SK-N-SH (cell line): Measurements from ENCODE around the gene KCNJ4. TPM values are rescaled to one million over a fixed set of nuclear protein-coding genes. Genes with fewer than 3 reads are reported as not detected.
"Not testable (repeated sequence)": the region's sequence is repeated elsewhere in the genome, so short reads cannot be mapped to it uniquely, and the experiment has no call there.

Experiments used
- CTCF ChIA-PET: fragments of 300-600, 350-600 bp; formaldehyde crosslinking; extraction: SDS; loops from one replicate; lab custom pipeline; 2021; lab: Yijun Ruan, JAX
- POLR2A ChIA-PET: fragments of 350-600 bp; sonication (Branson Sonifier 250); formaldehyde crosslinking; extraction: SDS; loops from one replicate; lab custom pipeline; 2020; ENCODE audit warnings: antibody characterized with exemption, inconsistent platforms; lab: Yijun Ruan, JAX
- DNase-seq: peaks from one replicate; pipeline ENCODE4 v3.0.0; 2012
- H2AFZ ChIP-seq: fragments of 200-600 bp; sonication (generic); 2 replicates; pipeline ENCODE4 v1.8.1; 2016; ENCODE audit warnings: antibody characterized with exemption, mild to moderate bottlenecking, low read depth
- H3F3A ChIP-seq: fragments of 200-600 bp; sonication (generic); replicated peaks from 2 replicates; pipeline ENCODE3; 2016; ENCODE audit warnings: antibody characterized with exemption, mild to moderate bottlenecking; ENCODE audit not compliant: insufficient read depth
- H3K27ac ChIP-seq, 2 experiments: fragments of 200-500 bp in 1 of 2; fragments of 200-600 bp in 1 of 2; sonication (Bioruptor generic) in 1 of 2; sonication (generic), shearing (Covaris generic) in 1 of 2; 2 replicates each; pipeline versions ENCODE4 v1.5.1 to v1.6.1; 2014 to 2016; ENCODE audit warnings: low read depth in 2 of 2, inconsistent platforms in 1 of 2, low read length in 1 of 2, mild to moderate bottlenecking in 1 of 2, mixed read lengths in 1 of 2
- H3K27me3 ChIP-seq: fragments of 200-600 bp; sonication (generic), shearing (Covaris generic); 2 replicates; pipeline ENCODE4 v1.6.1; 2016; ENCODE audit warnings: mixed run types; ENCODE audit not compliant: insufficient read depth
- H3K36me3 ChIP-seq, 2 experiments: fragments of 200-500 bp in 1 of 2; fragments of 200-600 bp in 1 of 2; sonication (Bioruptor generic) in 1 of 2; sonication (generic) in 1 of 2; replicated peaks in 1 of 2; 2 replicates each; pipeline versions ENCODE3 to v1.5.1; 2014 to 2016; ENCODE audit warnings: low read length in 1 of 2, mild to moderate bottlenecking in 1 of 2; ENCODE audit not compliant: insufficient read depth in 2 of 2, control insufficient read depth in 1 of 2
- H3K4me1 ChIP-seq, 2 experiments: fragments of 200-500 bp in 1 of 2; fragments of 200-600 bp in 1 of 2; sonication (Bioruptor generic) in 1 of 2; sonication (generic), shearing (Covaris generic) in 1 of 2; 2 replicates each; pipeline versions ENCODE4 v1.5.1 to v1.6.1; 2014 to 2016; ENCODE audit warnings: low read depth in 1 of 2, low read length in 1 of 2, mixed run types in 1 of 2; ENCODE audit not compliant: insufficient read depth in 2 of 2, control insufficient read depth in 1 of 2
- H3K4me2 ChIP-seq: fragments of 200-600 bp; sonication (generic), shearing (Covaris generic); 2 replicates; pipeline ENCODE4 v1.6.1; 2017; ENCODE audit warnings: mixed run types
- H3K4me3 ChIP-seq, 2 experiments: fragments of 200-500 bp in 1 of 2; fragments of 200-600 bp in 1 of 2; sonication (Bioruptor generic) in 1 of 2; sonication (generic), shearing (Covaris generic) in 1 of 2; 2 replicates each; pipeline versions ENCODE4 v1.5.1 to v1.8.1; 2014 to 2016; ENCODE audit warnings: low read depth in 2 of 2, inconsistent platforms in 1 of 2, low read length in 1 of 2, mild to moderate bottlenecking in 1 of 2, mixed read lengths in 1 of 2, moderate library complexity in 1 of 2
- H3K79me2 ChIP-seq: fragments of 200-600 bp; sonication (generic); 2 replicates; pipeline ENCODE4 v1.8.1; 2017; ENCODE audit warnings: mild to moderate bottlenecking; ENCODE audit not compliant: insufficient read depth
- H3K9ac ChIP-seq: fragments of 200-600 bp; sonication (generic); 2 replicates; pipeline ENCODE4 v1.6.1; 2017; ENCODE audit warnings: mixed run types
- H3K9me2 ChIP-seq: fragments of 200-600 bp; sonication (generic); 2 replicates; pipeline ENCODE4 v1.6.1; 2017; ENCODE audit warnings: mixed run types
- H3K9me3 ChIP-seq: fragments of 200-600 bp; sonication (generic); 2 replicates; pipeline ENCODE4 v1.6.1; 2017; ENCODE audit warnings: mixed run types, mild to moderate bottlenecking, moderate library complexity
- H4K20me1 ChIP-seq: fragments of 200-600 bp; sonication (generic); 2 replicates; pipeline ENCODE4 v1.6.1; 2017; ENCODE audit warnings: mild to moderate bottlenecking, mixed run types; ENCODE audit not compliant: insufficient read depth
- CHD2 ChIP-seq: fragments of 150-350 bp; IDR thresholded peaks from 2 replicates; pipeline ENCODE4 v1.6.1; 2018; ENCODE audit warnings: low read length; ENCODE audit not compliant: partially characterized antibody
- ELF1 ChIP-seq: IDR thresholded peaks from 2 replicates; pipeline ENCODE4 v1.4.0; 2012
- EP300 ChIP-seq, 2 experiments: IDR thresholded peaks; 2 replicates each; pipeline versions ENCODE4 v1.4.0 to v1.6.1; 2012; ENCODE audit warnings: borderline replicate concordance in 1 of 2, low read depth in 1 of 2, low read length in 1 of 2
- FOXM1 ChIP-seq: IDR thresholded peaks from 2 replicates; pipeline ENCODE4 v1.4.0; 2012; ENCODE audit warnings: low read depth, mild to moderate bottlenecking
- MAX ChIP-seq: IDR thresholded peaks from 2 replicates; pipeline ENCODE4 v1.4.0; 2012; ENCODE audit warnings: low read depth
- MXI1 ChIP-seq: IDR thresholded peaks from 2 replicates; pipeline ENCODE4 v1.6.1; 2012; ENCODE audit warnings: mild to moderate bottlenecking, low read depth, low read length, improper control_type of control experiment
- NFIC ChIP-seq: IDR thresholded peaks from 2 replicates; pipeline ENCODE4 v1.4.0; 2012; ENCODE audit warnings: borderline replicate concordance
- POLR2AphosphoS5 ChIP-seq: IDR thresholded peaks from 2 replicates; pipeline ENCODE4 v1.6.1; 2012; ENCODE audit warnings: low read depth, low read length
- RAD21 ChIP-seq: IDR thresholded peaks from 2 replicates; pipeline ENCODE4 v1.6.1; 2012; ENCODE audit warnings: mild to moderate bottlenecking, low read length
- RFX5 ChIP-seq: IDR thresholded peaks from 2 replicates; pipeline ENCODE4 v1.6.1; 2012; ENCODE audit warnings: mild to moderate bottlenecking, improper control_type of control experiment, low read length
- TEAD4 ChIP-seq: IDR thresholded peaks from 2 replicates; pipeline ENCODE4 v1.4.0; 2012; ENCODE audit warnings: mild to moderate bottlenecking, borderline replicate concordance; ENCODE audit not compliant: insufficient read depth
- USF2 ChIP-seq: fragments of 150-350 bp; IDR thresholded peaks from 2 replicates; pipeline ENCODE4 v1.6.1; 2017; ENCODE audit warnings: antibody characterized with exemption, low read length, low read depth, borderline replicate concordance
- YY1 ChIP-seq: IDR thresholded peaks from 2 replicates; pipeline ENCODE4 v1.4.0; 2012; ENCODE audit warnings: low read depth, mild to moderate bottlenecking
- WGBS: methylation state at CpG from one replicate; pipeline ENCODE4 v1.1.6; 2017; ENCODE audit warnings: low lambda C conversion rate; 5-methylcytosine and 5-hydroxymethylcytosine counted together
- polyA plus RNA-seq, 3 experiments: library from polyadenylated mRNA; depleted of rRNA; stranded (reverse); fragments of >200 nt; gene quantifications; 2 replicates each; pipeline ENCODE4 v1.2.3, GENCODE V29; 2012
- TF ChIP-seq, protein P1 (sequence below): IDR thresholded peaks from 2 replicates; pipeline ENCODE4 v1.4.0; 2012; ENCODE audit warnings: low read depth, borderline replicate concordance
- TF ChIP-seq, protein P2 (sequence below): IDR thresholded peaks from 2 replicates; pipeline ENCODE4; 2012

Gene KCNJ4
- polyA plus RNA-seq, 1 of the 3 experiments (the other 2 are of a cell fraction) = not detected

DNA sequence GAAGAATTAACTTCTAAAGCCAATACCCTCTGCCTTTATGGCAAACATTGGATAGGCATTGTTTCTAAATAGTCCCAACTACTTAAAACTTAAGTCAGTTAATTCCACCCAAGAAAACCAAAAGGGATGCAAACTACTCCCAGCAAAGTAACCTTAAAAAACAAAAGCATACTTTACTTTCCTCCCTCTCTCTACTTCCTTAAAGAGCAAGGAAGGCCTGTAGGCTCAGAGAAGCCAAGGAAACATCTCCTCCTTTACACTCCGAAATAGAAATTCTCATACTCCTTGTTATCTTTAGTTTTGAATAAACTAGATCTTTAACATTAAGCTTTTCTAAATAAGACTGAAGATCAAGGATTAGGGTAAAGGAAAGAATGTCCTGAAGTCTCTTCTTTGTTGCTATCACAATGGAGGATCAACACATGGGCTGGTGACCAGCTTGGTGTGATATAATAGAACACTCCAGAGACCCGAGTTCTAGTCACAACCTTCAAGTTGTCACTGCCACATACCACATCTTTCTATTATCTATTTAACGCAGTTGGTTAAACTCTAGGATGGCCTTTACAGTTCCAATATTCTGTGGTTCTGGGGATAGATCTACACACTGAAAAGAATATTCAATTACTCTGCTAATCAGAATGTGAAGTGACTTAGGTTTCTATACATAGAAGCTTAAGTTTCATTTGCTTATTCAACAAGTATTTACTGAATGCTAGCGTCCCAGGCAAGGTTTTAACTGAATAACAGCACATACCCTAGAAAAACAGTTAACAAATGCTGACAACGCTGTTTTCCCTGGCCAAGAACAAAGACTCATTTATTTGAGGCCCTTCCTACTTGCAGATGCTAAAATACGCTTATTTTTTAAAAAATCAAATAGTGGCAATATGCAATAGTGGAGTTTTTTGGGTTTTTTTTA lies 66.2 kb downstream of the KCNJ4 start:
- CTCF ChIA-PET, H3K4me3 ChIP-seq, H3K36me3 ChIP-seq, H3K4me1 ChIP-seq, H3F3A ChIP-seq, POLR2A ChIA-PET, H3K27ac ChIP-seq, H3K9me3 ChIP-seq, H3K4me2 ChIP-seq, H4K20me1 ChIP-seq, H3K9ac ChIP-seq, H3K27me3 ChIP-seq, H2AFZ ChIP-seq, DNase-seq, H3K9me2 ChIP-seq: not testable (repeated sequence)
- peaks cover 13% of the 10 kb centered on the region; the same call in 1 of the 2 replicates for H3K79me2 ChIP-seq
- WGBS = 94% methylated on average over 4 of the region's 6 CpGs

DNA sequence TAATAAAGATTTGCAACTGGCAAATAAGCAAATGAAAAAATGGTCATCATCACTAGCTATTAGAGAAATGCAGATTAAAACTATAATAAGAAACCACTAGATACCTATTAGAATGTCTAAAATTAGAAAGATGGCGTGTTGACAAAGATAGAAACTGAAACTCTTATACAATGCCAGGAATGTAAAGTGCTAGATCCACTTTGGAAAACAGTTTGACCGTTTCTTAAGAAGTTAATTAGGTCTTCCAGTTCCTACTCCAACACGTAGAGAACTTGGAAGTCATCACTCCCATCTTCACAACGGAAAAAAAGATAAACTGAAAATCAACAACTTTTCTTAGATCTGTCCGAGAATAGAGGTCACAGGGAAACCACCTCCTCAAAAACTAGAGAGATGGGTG lies 68.1 kb downstream of the KCNJ4 start:
- H3K4me3 ChIP-seq, POLR2A ChIA-PET, H2AFZ ChIP-seq, DNase-seq, H3K9ac ChIP-seq, H3K27ac ChIP-seq, CTCF ChIA-PET, H3K36me3 ChIP-seq, H3F3A ChIP-seq, H3K9me2 ChIP-seq, H3K4me1 ChIP-seq, H3K27me3 ChIP-seq, H3K4me2 ChIP-seq, H4K20me1 ChIP-seq, H3K9me3 ChIP-seq: not testable (repeated sequence)
- H3K79me2 ChIP-seq = peaks cover 16% of the 10 kb centered on the region; the same call in 1 of the 2 replicates
- 94% methylated on average over 5 of the region's 5 CpGs for WGBS

- 88% methylated on average over 2 of the region's 2 CpGs for WGBS
- Histone ChIP-seq H3K79me2 (peaks cover 16% of the 10 kb centered on the region; the same call in 1 of the 2 replicates), H3K4me1 (no peaks in the 10 kb centered on the region; a peak in 1 of 4 replicates), H2AFZ (no peak overlapping the region), H4K20me1 (no peaks in the 10 kb centered on the region), H3K27ac (no peak overlapping the region), H3F3A (no peaks in the 10 kb centered on the region), H3K4me3 (no peak overlapping the region), H3K9me3 (no peaks in the 10 kb centered on the region), H3K9ac (no peak overlapping the region), H3K4me2 (no peak overlapping the region), H3K36me3 (no peaks in the 10 kb centered on the region), H3K9me2 (no peaks in the 10 kb centered on the region), H3K27me3 (no peaks in the 10 kb centered on the region)
- no peak for DNase-seq
- ChIA-PET POLR2A (no interaction called here), CTCF (no interaction called here)
- no peak for TF ChIP-seq MXI1
- TF ChIP-seq FOXM1 = no peak
- TF ChIP-seq, protein P1, sequence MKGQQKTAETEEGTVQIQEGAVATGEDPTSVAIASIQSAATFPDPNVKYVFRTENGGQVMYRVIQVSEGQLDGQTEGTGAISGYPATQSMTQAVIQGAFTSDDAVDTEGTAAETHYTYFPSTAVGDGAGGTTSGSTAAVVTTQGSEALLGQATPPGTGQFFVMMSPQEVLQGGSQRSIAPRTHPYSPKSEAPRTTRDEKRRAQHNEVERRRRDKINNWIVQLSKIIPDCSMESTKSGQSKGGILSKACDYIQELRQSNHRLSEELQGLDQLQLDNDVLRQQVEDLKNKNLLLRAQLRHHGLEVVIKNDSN = no peak
- TF ChIP-seq ELF1 = no peak
- TF ChIP-seq TEAD4 = no peak
- no peak for TF ChIP-seq RAD21
- TF ChIP-seq MAX = no peak
- no peak for TF ChIP-seq EP300 (IDR thresholded peaks at IDR 0.05; ENCODE audit: borderline replicate concordance in 1 of 2, low read depth in 1 of 2, low read length in 1 of 2)
- TF ChIP-seq USF2 = no peak
- no peak for TF ChIP-seq POLR2AphosphoS5
- no peak for TF ChIP-seq NFIC
- TF ChIP-seq, protein P2, sequence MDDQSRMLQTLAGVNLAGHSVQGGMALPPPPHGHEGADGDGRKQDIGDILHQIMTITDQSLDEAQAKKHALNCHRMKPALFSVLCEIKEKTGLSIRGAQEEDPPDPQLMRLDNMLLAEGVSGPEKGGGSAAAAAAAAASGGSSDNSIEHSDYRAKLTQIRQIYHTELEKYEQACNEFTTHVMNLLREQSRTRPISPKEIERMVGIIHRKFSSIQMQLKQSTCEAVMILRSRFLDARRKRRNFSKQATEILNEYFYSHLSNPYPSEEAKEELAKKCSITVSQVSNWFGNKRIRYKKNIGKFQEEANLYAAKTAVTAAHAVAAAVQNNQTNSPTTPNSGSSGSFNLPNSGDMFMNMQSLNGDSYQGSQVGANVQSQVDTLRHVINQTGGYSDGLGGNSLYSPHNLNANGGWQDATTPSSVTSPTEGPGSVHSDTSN = no peak
- no peak for TF ChIP-seq CHD2
- TF ChIP-seq RFX5 = no peak
- TF ChIP-seq YY1 = no peak
Observed at GRCh38 chr22:38383417-38383816, 71.6 kb downstream of the KCNJ4 start.
